GM19467 (cell line): ENCODE data around the gene RNF123.

ENCODE experiments used
- ATAC-seq: cut with Tn5 transposase; IDR thresholded peaks from one replicate; pipeline ENCODE4 v1.9.1; 2021; ENCODE audit warnings: mild to moderate bottlenecking, moderate library complexity; ENCODE audit not compliant: unreplicated experiment

Gene RNF123

GRCh38 chr3:49657208-49657915 lies 32.0 kb upstream of the RNF123 start:
- ATAC-seq, result no peak

- ATAC-seq, result no peak
These were observed 30.6 kb upstream of the RNF123 start for GRCh38 chr3:49658711-49659110.

GRCh38 chr3:49659756-49660155 lies 29.6 kb upstream of the RNF123 start:
- ATAC-seq, result no peak

GRCh38 chr3:49661281-49661680 lies 28.1 kb upstream of the RNF123 start:
- no peak for ATAC-seq

GRCh38 chr3:49662021-49662420 lies 27.3 kb upstream of the RNF123 start:
- ATAC-seq, result no peak

- ATAC-seq, result no peak
These were observed 26.5 kb upstream of the RNF123 start for GRCh38 chr3:49662720-49663413.

- no peak for ATAC-seq
These were observed 25.5 kb upstream of the RNF123 start for GRCh38 chr3:49663831-49664230.

GRCh38 chr3:49664300-49664699 lies 25.1 kb upstream of the RNF123 start:
- ATAC-seq, result no peak

- no peak for ATAC-seq
These were observed 23.4 kb upstream of the RNF123 start for GRCh38 chr3:49665822-49666519.

GRCh38 chr3:49666592-49666991 lies 22.8 kb upstream of the RNF123 start:
- no peak for ATAC-seq

GRCh38 chr3:49667701-49668413 lies 21.5 kb upstream of the RNF123 start:
- no peak for ATAC-seq

GRCh38 chr3:49668414-49668797 lies 21.0 kb upstream of the RNF123 start:
- no peak for ATAC-seq

- ATAC-seq, result no peak
These were observed 20.5 kb upstream of the RNF123 start for GRCh38 chr3:49668861-49669260.

GRCh38 chr3:49669352-49669751 lies 20.0 kb upstream of the RNF123 start:
- no peak for ATAC-seq

GRCh38 chr3:49670940-49671290 lies 18.4 kb upstream of the RNF123 start:
- no peak for ATAC-seq

GRCh38 chr3:49671291-49672288 lies 17.8 kb upstream of the RNF123 start:
- ATAC-seq, result no peak

- ATAC-seq, result no peak
These were observed 16.1 kb upstream of the RNF123 start for GRCh38 chr3:49673121-49673714.

GRCh38 chr3:49673715-49674496 lies 15.5 kb upstream of the RNF123 start, which contains the start of gene APEH:
Gene APEH (plus strand): TSS chr3:49674351. CDS start chr3:49674402, 51 bp downstream.
- peak; percentile 71 for ATAC-seq

- ATAC-seq, result peak; percentile 17
These were observed 14.8 kb upstream of the RNF123 start for GRCh38 chr3:49674497-49674983.
